Renal cortical epithelial cell (primary cell): Measurements from ENCODE around the gene POLR2I. TPM values are rescaled to one million over a fixed set of nuclear protein-coding genes. Genes with fewer than 3 reads are reported as not detected.
A peak's percentile ranks its signal among the peaks of the same experiment; 100 is the strongest.
"Not testable (repeated sequence)": the region's sequence is repeated elsewhere in the genome, so short reads cannot be mapped to it uniquely, and the experiment has no call there.

ENCODE experiments used
- DNase-seq: peaks from one replicate; pipeline ENCODE4 v3.0.0-alpha.2; 2011; ENCODE audit warnings: low read depth
- total RNA-seq: library from RNA; depleted of rRNA; stranded (reverse); fragments of >200 nt; gene quantifications from 2 replicates; pipeline ENCODE4 v1.2.3, GENCODE V29; 2014

POLR2I gene
- total RNA-seq, 1 donor from 2014 or later = 38.2 TPM

GRCh38 chr19:36134867-36135266, 20.2 kb upstream of the POLR2I start:
- DNase-seq = not testable (repeated sequence)

- peak; percentile 36 for DNase-seq
These were observed 16.5 kb upstream of the POLR2I start for GRCh38 chr19:36131221-36131620.

GRCh38 chr19:36128392-36128736, 13.7 kb upstream of the POLR2I start:
- DNase-seq = no peak

GRCh38 chr19:36125557-36125956, 10.9 kb upstream of the POLR2I start:
- no peak for DNase-seq

- DNase-seq = no peak
These were observed 6.9 kb upstream of the POLR2I start for GRCh38 chr19:36121486-36122124.

GRCh38 chr19:36120984-36121358, 6.3 kb upstream of the POLR2I start:
- DNase-seq = no peak

GRCh38 chr19:36120092-36120983, 5.7 kb upstream of the POLR2I start:
- DNase-seq = no peak

- no peak for DNase-seq
These were observed 1.6 kb upstream of the POLR2I start for GRCh38 chr19:36116344-36116637.

GRCh38 chr19:36115453-36116343, 1.0 kb upstream of the POLR2I start, which contains the start of gene TBCB:
TBCB (plus strand) TSS chr19:36115468; CDS start chr19:36115561, 93 bp downstream.
- DNase-seq = no peak

- no peak for DNase-seq
These were observed 568 bp downstream of the POLR2I start for GRCh38 chr19:36113894-36114720.

GRCh38 chr19:36113425-36113824, 1.2 kb downstream of the POLR2I start:
- no peak for DNase-seq

GRCh38 chr19:36112678-36113077, 2.0 kb downstream of the POLR2I start:
- DNase-seq = no peak

- no peak for DNase-seq
These were observed 3.5 kb downstream of the POLR2I start for GRCh38 chr19:36111200-36111539.

GRCh38 chr19:36110487-36111199, 4.0 kb downstream of the POLR2I start, which contains the start of gene OVOL3:
OVOL3 (plus strand) TSS chr19:36111143; CDS start chr19:36111203, 60 bp downstream.
- no peak for DNase-seq

GRCh38 chr19:36108684-36109083, 6.0 kb downstream of the POLR2I start:
- DNase-seq = no peak

- no peak for DNase-seq
These were observed 7.7 kb downstream of the POLR2I start for GRCh38 chr19:36106991-36107390.

- no peak for DNase-seq
These were observed 8.2 kb downstream of the POLR2I start for GRCh38 chr19:36106441-36106840.

GRCh38 chr19:36103842-36104552, 10.7 kb downstream of the POLR2I start:
- no peak for DNase-seq

GRCh38 chr19:36103040-36103626, 11.5 kb downstream of the POLR2I start:
- DNase-seq = no peak
